Calu3 (cell line): ENCODE data around the gene DHRS2. TPM values are rescaled to one million over a fixed set of nuclear protein-coding genes. Genes with fewer than 3 reads are reported as not detected.

Experiments
- BruUV-seq: library from RNA; stranded (reverse); fragments of 400-500 nt; replicated peaks from 2 replicates; lab custom pipeline; 2021; lab: Mats Ljungman, UMichigan
- CTCF ChIA-PET: fragments of 300-600 bp; sonication (Branson Sonifier 250); formaldehyde crosslinking; loops from one replicate; lab custom pipeline; 2022; ENCODE audit warnings: antibody characterized with exemption; lab: Charles Lee
- DNase-seq: peaks from one replicate; pipeline ENCODE4 v3.0.0; 2022
- H3K27ac Mint-ChIP-seq: one replicate; pipeline ENCODE4 v1.8.0; 2022; ENCODE audit warnings: mixed read lengths; ENCODE audit not compliant: unreplicated experiment
- H3K27me3 Mint-ChIP-seq: one replicate; pipeline ENCODE4 v1.8.0; 2022; ENCODE audit warnings: mixed read lengths; ENCODE audit not compliant: unreplicated experiment
- H3K36me3 Mint-ChIP-seq: one replicate; pipeline ENCODE4 v1.8.0; 2022; ENCODE audit warnings: mild to moderate bottlenecking, moderate library complexity, mixed read lengths; ENCODE audit not compliant: insufficient read depth, unreplicated experiment
- H3K4me1 Mint-ChIP-seq: one replicate; pipeline ENCODE4 v1.8.0; 2022; ENCODE audit warnings: mild to moderate bottlenecking, low read depth, mixed read lengths; ENCODE audit not compliant: unreplicated experiment
- H3K4me3 Mint-ChIP-seq: one replicate; pipeline ENCODE4 v1.8.0; 2022; ENCODE audit warnings: mild to moderate bottlenecking, low read depth, moderate library complexity, mixed read lengths; ENCODE audit not compliant: unreplicated experiment
- H3K9me3 Mint-ChIP-seq: one replicate; pipeline ENCODE4 v1.8.0; 2022; ENCODE audit warnings: low read depth, mixed read lengths; ENCODE audit not compliant: unreplicated experiment
- intact Hi-C: fragments of 100-400 bp; cut with micrococcal nuclease; formaldehyde crosslinking; loops from one replicate; pipeline ENCODE4 v1.10.0; 2022; ENCODE audit not compliant: unreplicated experiment
- total RNA-seq: library from RNA; stranded (reverse); gene quantifications from 2 replicates; pipeline ENCODE4 v1.2.3, GENCODE V29; 2022
- TF ChIP-seq, protein P1 (sequence below): fragments of 200-600 bp; IDR thresholded peaks from one replicate; pipeline ENCODE4 v1.8.0; 2022; ENCODE audit warnings: antibody characterized with exemption; ENCODE audit not compliant: unreplicated experiment

The DHRS2 gene
- total RNA-seq, 1 experiment from 2014 or later, result 1.8 TPM

- Mint-ChIP-seq H3K4me3 (no peak overlapping the region), H3K27me3 (peaks cover 66% of the 10 kb centered on the region), H3K36me3 (no peaks in the 10 kb centered on the region), H3K9me3 (no peaks in the 10 kb centered on the region), H3K27ac (no peak overlapping the region), H3K4me1 (no peaks in the 10 kb centered on the region)
- TF ChIP-seq, protein P1, sequence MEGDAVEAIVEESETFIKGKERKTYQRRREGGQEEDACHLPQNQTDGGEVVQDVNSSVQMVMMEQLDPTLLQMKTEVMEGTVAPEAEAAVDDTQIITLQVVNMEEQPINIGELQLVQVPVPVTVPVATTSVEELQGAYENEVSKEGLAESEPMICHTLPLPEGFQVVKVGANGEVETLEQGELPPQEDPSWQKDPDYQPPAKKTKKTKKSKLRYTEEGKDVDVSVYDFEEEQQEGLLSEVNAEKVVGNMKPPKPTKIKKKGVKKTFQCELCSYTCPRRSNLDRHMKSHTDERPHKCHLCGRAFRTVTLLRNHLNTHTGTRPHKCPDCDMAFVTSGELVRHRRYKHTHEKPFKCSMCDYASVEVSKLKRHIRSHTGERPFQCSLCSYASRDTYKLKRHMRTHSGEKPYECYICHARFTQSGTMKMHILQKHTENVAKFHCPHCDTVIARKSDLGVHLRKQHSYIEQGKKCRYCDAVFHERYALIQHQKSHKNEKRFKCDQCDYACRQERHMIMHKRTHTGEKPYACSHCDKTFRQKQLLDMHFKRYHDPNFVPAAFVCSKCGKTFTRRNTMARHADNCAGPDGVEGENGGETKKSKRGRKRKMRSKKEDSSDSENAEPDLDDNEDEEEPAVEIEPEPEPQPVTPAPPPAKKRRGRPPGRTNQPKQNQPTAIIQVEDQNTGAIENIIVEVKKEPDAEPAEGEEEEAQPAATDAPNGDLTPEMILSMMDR, result no peak
- intact Hi-C loops, result loop anchor here (5.0 to 10.0 kb wide), 2 partner anchors 80 to 248 kb away; no protein-coding TSS in a partner anchor
- no peak for DNase-seq
- CTCF ChIA-PET, result interaction anchor here (0.5 to 2.5 kb wide), 3 partner anchors 27 to 243 kb away, joined by 3 to 11 read pairs (median 8); no protein-coding TSS in a partner anchor
- BruUV-seq, result no TSS peak
These were observed 31.0 kb downstream of the DHRS2 start for GRCh38 chr14:23667134-23667533.

DNA sequence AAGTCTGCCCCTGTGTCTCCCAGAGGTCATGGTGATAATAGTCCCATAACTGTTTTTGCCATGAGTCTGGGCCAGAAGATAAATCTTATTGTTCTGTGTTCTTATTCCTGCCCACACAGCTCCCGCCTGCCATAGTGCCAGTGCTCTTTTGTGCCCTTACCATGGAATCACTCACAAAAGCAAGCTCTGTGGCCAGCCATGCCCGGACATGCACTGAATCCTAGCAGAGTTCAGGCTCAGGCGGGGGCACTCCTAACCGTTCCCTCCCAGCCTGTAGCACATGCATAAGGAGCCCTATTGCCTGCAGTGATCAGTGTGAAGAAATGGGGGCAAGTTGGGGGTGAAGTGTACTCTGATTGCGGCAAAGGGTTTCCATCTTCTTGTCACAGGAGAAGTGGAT is 33.3 kb downstream of the DHRS2 start:
- intact Hi-C loops, result loop anchor here (5.0 to 10.0 kb wide), 2 partner anchors 82 to 245 kb away; no protein-coding TSS in a partner anchor
- Mint-ChIP-seq H3K4me1 (no peaks in the 10 kb centered on the region), H3K27ac (no peak overlapping the region), H3K36me3 (no peaks in the 10 kb centered on the region), H3K27me3 (peaks cover 43% of the 10 kb centered on the region), H3K4me3 (no peak overlapping the region), H3K9me3 (no peaks in the 10 kb centered on the region)
- CTCF ChIA-PET, result interaction anchor here (2.5 kb wide), 1 partner anchor 241 kb away, joined by 8 read pairs; no protein-coding TSS in a partner anchor
- no peak for DNase-seq
- TF ChIP-seq, protein P1, result no peak
- BruUV-seq, result no TSS peak

DNA sequence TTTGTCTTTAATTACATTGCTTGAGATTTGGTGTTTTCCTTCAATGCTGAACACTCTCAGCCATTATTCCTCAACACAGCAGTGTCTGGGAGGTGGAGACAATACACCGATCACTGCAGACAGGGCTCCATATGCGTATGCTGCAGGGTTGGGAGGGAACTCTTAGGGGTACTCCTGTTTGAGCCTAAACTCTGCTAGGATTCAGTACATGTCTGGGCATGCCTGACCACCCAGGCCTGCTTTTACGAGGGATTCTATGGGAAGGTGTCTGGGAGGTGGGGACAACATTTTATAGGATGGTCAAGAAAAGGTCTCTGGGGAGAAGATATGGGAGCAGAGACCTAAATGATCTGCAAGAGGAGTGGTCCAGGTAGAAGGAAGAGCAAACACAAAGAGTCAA is 34.3 kb downstream of the DHRS2 start:
- CTCF ChIA-PET, result no interaction called here
- Mint-ChIP-seq H3K4me1 (no peaks in the 10 kb centered on the region), H3K36me3 (no peaks in the 10 kb centered on the region), H3K27me3 (peaks cover 39% of the 10 kb centered on the region), H3K9me3 (no peaks in the 10 kb centered on the region), H3K4me3 (no peak overlapping the region), H3K27ac (no peak overlapping the region)
- TF ChIP-seq, protein P1, result no peak
- intact Hi-C loops, result no loop called here
- no peak for DNase-seq
- no TSS peak for BruUV-seq

- no TSS peak for BruUV-seq
- CTCF ChIA-PET, result interaction anchor here (0.6 kb wide), 2 partner anchors 436 to 454 kb away, joined by 3 to 7 read pairs; no protein-coding TSS in a partner anchor
- no peak for DNase-seq
- H3K27me3 Mint-ChIP-seq, result peaks cover 40% of the 10 kb centered on the region
- no peaks in the 10 kb centered on the region for H3K4me1 Mint-ChIP-seq
- intact Hi-C loops, result no loop called here
- TF ChIP-seq, protein P1, result no peak
- no peaks in the 10 kb centered on the region for H3K36me3 Mint-ChIP-seq
- no peak overlapping the region for H3K4me3 Mint-ChIP-seq
- H3K27ac Mint-ChIP-seq, result no peak overlapping the region
- no peaks in the 10 kb centered on the region for H3K9me3 Mint-ChIP-seq
These were observed 36.0 kb downstream of the DHRS2 start for GRCh38 chr14:23672200-23672599.
